ENCODE data around the gene PRAF2. TPM values are rescaled to one million over a fixed set of nuclear protein-coding genes. Genes with fewer than 3 reads are reported as not detected.

PRAF2 gene
- total RNA-seq, 4 donors from 2014 or later, result 9.6 to 20.9 (median 17.2) TPM

DNA sequence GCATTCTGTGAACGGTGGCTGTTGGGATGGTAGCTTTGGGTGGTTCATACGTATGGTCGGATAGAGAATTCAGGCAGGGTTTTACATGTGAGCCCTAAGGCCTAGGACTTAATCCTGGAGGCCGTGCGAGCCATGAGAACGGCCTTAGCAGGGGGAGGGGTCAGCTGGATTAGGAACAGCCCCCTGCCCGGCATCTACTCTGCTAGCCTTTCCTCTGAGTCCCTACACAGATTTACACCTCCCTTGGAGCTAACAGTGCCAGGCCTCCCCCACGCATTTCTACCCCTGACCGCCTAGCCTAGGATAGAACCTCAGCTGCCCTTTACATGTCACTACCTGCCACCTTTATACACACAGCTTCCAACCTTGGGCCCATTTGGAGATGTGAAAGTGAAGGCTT, 7.1 kb downstream of the PRAF2 start:
- Histone ChIP-seq H3K4me3 (no peak overlapping the region), H3K4me1 (no peaks in the 10 kb centered on the region), H3K36me3 (peaks cover 0 to 44% of the 10 kb centered on the region in 2 donors), H3K9me3 (no peaks in the 10 kb centered on the region), H3K27ac (no peak overlapping the region), H3K27me3 (no peaks in the 10 kb centered on the region)
- TF ChIP-seq POLR2AphosphoS5 (IDR thresholded peaks at IDR 0.05) (no peak), POLR2A (IDR thresholded peaks at IDR 0.05) (no peak)
- WGBS, 2 donors (ENCODE audit: low coverage in 1 of 2), result 72% methylated on average over 7 of the region's 9 CpGs; no CpG with 5 or more reads in 1 of the 2 donors
- no peak for ATAC-seq

DNA sequence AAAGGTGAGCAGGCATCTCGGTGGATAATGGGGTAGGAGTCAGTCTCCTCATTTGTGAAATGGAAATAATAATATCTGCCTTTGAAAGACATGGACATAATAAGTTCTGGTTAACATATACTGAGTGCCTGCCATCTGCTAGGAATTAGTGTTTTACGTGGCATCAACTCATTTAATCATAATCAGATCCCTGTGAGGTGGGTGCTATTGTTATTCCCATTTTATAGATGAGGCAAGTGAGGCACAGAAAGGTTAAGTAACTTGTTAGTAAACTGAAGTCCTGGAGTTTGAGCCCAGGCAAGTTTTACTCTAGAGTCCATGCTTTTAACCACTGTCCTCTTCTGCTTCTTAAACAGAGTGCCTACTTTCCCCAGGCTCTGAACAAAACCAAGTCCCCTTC, 7.5 kb downstream of the PRAF2 start:
- Histone ChIP-seq H3K27ac (no peak overlapping the region), H3K4me1 (no peaks in the 10 kb centered on the region), H3K36me3 (peaks cover 0 to 45% of the 10 kb centered on the region in 2 donors), H3K4me3 (no peak overlapping the region), H3K27me3 (no peaks in the 10 kb centered on the region), H3K9me3 (no peaks in the 10 kb centered on the region)
- ATAC-seq, result no peak
- TF ChIP-seq CTCF (IDR thresholded peaks at IDR 0.05) (no peak), POLR2A (IDR thresholded peaks at IDR 0.05) (no peak), EP300 (IDR thresholded peaks at IDR 0.05) (no peak), POLR2AphosphoS5 (IDR thresholded peaks at IDR 0.05) (no peak)
- WGBS, 2 donors (ENCODE audit: low coverage in 1 of 2), result 73 to 83% methylated on average over 2 of the region's 2 CpGs

- H3K27ac ChIP-seq, result no peak overlapping the region
- 67 to 78% methylated on average over 5 to 7 of the region's 8 CpGs for WGBS, 2 donors (ENCODE audit: low coverage in 1 of 2)
- no peak overlapping the region for H3K4me3 ChIP-seq
- TF ChIP-seq POLR2AphosphoS5 (IDR thresholded peaks at IDR 0.05) (no peak), EP300 (IDR thresholded peaks at IDR 0.05) (no peak), POLR2A (IDR thresholded peaks at IDR 0.05) (no peak), CTCF (IDR thresholded peaks at IDR 0.05) (no peak)
- no peaks in the 10 kb centered on the region for H3K9me3 ChIP-seq
- peaks cover 0 to 45% of the 10 kb centered on the region in 2 donors for H3K36me3 ChIP-seq
- ATAC-seq, result no peak
- no peaks in the 10 kb centered on the region for H3K27me3 ChIP-seq
- H3K4me1 ChIP-seq, result no peaks in the 10 kb centered on the region
These were observed 9.1 kb downstream of the PRAF2 start for GRCh38 chrX:49064735-49065134.

DNA sequence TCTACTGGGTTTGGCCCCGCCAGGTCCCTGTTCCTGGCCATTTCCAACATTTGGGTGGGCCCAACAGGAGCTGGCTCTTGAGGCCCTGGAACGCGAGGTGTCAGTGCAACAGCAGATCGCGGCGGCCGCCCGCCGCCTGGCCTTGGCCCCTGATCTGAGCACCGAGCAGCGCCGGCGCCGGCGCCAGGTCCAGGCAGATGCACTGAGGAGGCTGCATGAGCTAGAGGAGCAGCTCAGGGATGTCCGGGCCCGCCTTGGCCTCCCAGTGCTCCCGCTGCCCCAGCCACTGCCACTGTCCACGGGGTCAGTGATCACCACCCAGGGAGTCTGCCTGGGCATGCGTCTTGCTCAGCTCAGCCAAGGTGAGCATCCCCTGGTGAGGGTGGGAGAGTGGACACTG, 9.5 kb downstream of the PRAF2 start:
- H3K4me1 ChIP-seq, result peaks cover 0 to 1% (median 0%) of the 10 kb centered on the region in 3 donors
- H3K9me3 ChIP-seq, result no peaks in the 10 kb centered on the region
- ATAC-seq, result no peak
- H3K27ac ChIP-seq, result no peak overlapping the region
- H3K36me3 ChIP-seq, result peaks cover 0 to 45% of the 10 kb centered on the region in 2 donors
- no peaks in the 10 kb centered on the region for H3K27me3 ChIP-seq
- H3K4me3 ChIP-seq, result no peak overlapping the region
- no peak for TF ChIP-seq POLR2A (IDR thresholded peaks at IDR 0.05)
- no peak for TF ChIP-seq CTCF (IDR thresholded peaks at IDR 0.05)
- no peak for TF ChIP-seq POLR2AphosphoS5 (IDR thresholded peaks at IDR 0.05)
- no peak for TF ChIP-seq EP300 (IDR thresholded peaks at IDR 0.05)
- WGBS, 2 donors (ENCODE audit: low coverage in 1 of 2), result no CpG with 5 or more reads among the region's 20 CpGs

DNA sequence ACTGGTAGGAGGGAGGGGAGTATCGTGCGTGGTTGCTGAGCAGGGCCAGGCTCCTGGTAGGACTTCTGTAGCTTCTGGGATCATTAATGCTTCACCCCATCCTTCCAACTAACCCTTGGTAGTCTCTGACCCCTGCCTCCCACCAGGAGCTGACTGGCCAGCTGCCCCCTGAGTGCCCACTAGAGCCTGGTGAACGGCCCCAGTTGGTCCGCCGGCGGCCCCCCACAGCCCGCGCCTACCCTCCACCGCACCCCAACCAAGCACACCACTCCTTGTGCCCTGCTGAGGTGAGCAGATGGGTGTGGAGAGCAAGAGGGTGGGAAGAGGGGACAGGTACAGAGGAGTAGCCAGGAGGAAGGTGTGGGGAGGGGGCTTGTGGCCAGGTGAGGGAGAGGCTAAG, 10.1 kb downstream of the PRAF2 start:
- no peak overlapping the region for H3K27ac ChIP-seq
- H3K4me1 ChIP-seq, result peaks cover 0 to 7% (median 0%) of the 10 kb centered on the region in 3 donors
- TF ChIP-seq POLR2AphosphoS5 (IDR thresholded peaks at IDR 0.05) (no peak), CTCF (IDR thresholded peaks at IDR 0.05) (no peak), EP300 (IDR thresholded peaks at IDR 0.05) (no peak), POLR2A (IDR thresholded peaks at IDR 0.05) (no peak)
- no peak overlapping the region for H3K4me3 ChIP-seq
- ATAC-seq, result no peak
- no peaks in the 10 kb centered on the region for H3K9me3 ChIP-seq
- H3K27me3 ChIP-seq, result no peaks in the 10 kb centered on the region
- peaks cover 0 to 45% of the 10 kb centered on the region in 2 donors for H3K36me3 ChIP-seq
- whole genome bisulfite sequencing, 2 donors (ENCODE audit: low coverage in 1 of 2), result no CpG with 5 or more reads among the region's 9 CpGs
